HepG2 (cell line): Measurements from ENCODE around the gene SPG7.

ENCODE experiments used
- EP300 ChIP-seq, 3 experiments: sonication (generic) in 1 of 3; formaldehyde crosslinking in 1 of 3; IDR thresholded peaks; 2 replicates each; pipeline versions ENCODE4 v1.5.1 to v1.6.1; 2011 to 2020; ENCODE audit warnings: low read depth in 2 of 3, low read length in 2 of 3, borderline replicate concordance in 1 of 3, improper control_type of control experiment in 1 of 3, mild to moderate bottlenecking in 1 of 3, missing genetic modification reagents in 1 of 3, moderate library complexity in 1 of 3
- EZH2 ChIP-seq: conservative IDR thresholded peaks from 2 replicates; pipeline ENCODE4 v1.6.1; 2012; ENCODE audit warnings: mild to moderate bottlenecking, low read depth, low read length, moderate library complexity
- ZFP36 ChIP-seq: fragments of 150-350 bp; IDR thresholded peaks from 2 replicates; pipeline ENCODE4 v1.6.1; 2018; ENCODE audit warnings: borderline replicate concordance, low read length, low read depth; ENCODE audit not compliant: partially characterized antibody

- TF ChIP-seq EZH2 (no peak), EP300 (IDR thresholded peaks at IDR 0.05; ENCODE audit: low read depth in 2 of 2, low read length in 2 of 2) (peak in 1 of 2 experiments; percentile 44; a peak in 1 of 4 replicates), EP300 (CRISPR knock-in tag; IDR thresholded peaks at IDR 0.05; ENCODE audit: borderline replicate concordance) (no peak; the same call in 1 of the 2 replicates), ZFP36 (no peak)
Measured at GRCh38 chr16:89478576-89479221, 29.5 kb upstream of the SPG7 start.
